HG03045 (cell line): ENCODE data around the gene SGPL1.
A peak's percentile ranks its signal among the peaks of the same experiment; 100 is the strongest.

Experiments used
- ATAC-seq: cut with Tn5 transposase; IDR thresholded peaks from one replicate; pipeline ENCODE4 v1.9.1; 2021; ENCODE audit warnings: mild to moderate bottlenecking, moderate library complexity; ENCODE audit not compliant: unreplicated experiment

The SGPL1 gene

DNA sequence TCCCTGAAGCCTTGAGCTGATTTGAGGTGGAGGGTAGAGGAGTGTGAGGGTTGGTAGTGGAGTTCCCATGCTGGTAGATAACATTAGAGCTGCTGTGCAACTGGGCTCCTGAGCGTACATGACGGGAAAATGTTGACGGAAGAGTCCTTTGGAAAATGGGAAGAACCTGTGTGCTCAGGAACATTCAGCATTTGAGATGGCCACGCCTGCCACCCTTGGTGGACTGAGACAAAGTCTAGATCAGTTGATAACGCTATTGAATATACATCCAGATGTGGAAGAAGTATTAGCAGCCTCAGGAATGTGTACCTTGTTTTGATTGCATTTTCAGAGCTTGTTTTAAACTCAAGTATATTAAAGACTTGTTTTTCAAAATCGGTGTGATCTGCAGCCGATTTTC, 56.5 kb downstream of the SGPL1 start:
- no peak for ATAC-seq

DNA sequence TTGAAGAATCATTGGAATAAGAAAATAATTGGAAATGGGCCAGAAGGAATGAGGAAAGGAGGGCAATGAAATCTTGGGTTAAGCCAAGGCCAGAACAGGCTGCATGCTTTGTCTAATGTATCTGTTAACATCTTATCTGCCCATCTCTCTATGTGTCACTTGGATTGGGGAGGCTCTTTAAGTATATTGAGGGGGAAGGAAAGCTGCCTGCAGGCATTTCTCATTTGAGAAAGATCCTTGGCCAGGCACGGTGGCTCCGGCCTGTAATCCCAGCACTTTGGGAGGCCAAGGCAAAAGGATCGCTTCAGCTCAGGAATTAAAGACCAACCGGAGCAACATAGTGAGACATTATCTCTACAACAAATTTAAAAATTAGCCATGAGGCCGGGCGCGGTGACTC, 58.3 kb downstream of the SGPL1 start:
- ATAC-seq: no peak

DNA sequence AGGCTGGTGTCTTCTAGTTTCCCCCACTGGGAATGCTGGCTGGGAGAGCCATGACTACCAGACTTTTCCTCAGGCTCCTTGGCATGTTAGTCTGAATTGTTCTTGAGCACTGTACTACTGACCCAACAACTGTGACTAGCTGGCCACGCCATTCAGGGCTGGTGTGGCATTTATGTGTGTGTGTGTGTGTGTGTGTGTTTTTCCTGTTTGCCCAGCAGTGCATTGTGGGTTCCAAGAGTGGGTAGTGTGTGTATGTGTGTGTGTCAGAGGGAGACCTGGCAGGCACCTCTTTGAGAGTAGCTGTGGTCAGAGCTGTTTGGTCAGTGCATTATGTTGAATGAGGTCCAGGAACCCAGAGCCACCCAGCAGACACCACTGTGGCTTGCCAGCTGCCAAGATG, 63.5 kb downstream of the SGPL1 start:
- ATAC-seq: no peak

DNA sequence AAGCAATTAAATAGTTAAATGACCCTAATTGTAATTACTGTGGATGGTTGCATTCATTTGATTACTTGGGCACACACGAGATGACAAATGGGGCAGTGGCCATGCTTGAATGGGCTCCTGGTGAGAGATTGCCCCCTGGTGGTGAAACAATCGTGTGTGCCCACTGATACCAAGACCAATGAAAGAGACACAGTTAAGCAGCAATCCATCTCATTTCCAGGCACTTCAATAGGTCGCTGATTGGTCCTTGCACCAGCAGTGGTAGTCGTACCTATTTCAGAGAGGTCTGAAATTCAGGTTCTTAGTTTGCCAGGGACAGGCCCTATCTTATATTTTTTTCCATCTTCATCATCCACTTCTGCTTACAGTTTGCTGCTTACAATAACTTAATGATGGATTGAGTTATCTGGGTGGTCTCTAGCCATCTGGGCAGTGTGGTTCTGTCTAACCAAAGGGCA, 64.4 kb downstream of the SGPL1 start:
- ATAC-seq: no peak

DNA sequence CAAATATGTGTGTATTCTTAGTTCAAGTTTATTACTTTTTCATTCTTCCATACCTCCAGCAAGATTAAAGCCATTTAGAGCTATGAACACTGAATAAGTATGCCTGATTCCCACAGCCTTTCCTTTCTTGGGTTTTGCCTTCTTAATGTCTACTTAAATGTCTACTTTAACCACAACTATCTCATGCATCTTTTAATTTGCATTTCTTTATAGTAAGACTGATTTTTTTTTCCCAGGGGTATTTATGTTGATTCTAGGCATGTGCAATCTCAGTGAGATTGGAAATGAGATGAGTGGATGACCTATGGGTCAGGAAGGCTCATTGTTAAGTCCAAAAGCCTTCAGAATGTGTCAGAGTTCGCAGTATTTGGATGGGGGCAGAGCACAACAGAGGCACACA, 69.0 kb downstream of the SGPL1 start:
- ATAC-seq: no peak

DNA sequence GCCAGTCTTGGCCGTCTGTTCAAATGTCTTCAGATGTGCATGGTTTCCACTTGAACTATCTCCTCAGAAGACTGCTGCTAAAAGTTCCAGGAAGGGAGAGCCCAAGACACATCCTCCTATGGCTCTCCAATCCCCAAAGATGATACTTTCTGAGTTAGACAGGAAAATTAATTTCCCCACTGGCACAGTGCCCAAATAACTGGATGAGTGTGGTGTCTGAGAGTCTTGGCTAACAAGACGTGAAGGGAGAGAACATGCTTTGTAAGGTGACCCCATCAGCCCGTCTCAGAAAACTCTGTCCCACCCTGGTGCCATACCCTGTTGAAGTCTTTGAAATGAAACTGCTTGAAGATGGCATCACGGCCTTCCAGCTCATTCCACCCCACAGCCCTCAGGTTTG, 69.7 kb downstream of the SGPL1 start:
- no peak for ATAC-seq

DNA sequence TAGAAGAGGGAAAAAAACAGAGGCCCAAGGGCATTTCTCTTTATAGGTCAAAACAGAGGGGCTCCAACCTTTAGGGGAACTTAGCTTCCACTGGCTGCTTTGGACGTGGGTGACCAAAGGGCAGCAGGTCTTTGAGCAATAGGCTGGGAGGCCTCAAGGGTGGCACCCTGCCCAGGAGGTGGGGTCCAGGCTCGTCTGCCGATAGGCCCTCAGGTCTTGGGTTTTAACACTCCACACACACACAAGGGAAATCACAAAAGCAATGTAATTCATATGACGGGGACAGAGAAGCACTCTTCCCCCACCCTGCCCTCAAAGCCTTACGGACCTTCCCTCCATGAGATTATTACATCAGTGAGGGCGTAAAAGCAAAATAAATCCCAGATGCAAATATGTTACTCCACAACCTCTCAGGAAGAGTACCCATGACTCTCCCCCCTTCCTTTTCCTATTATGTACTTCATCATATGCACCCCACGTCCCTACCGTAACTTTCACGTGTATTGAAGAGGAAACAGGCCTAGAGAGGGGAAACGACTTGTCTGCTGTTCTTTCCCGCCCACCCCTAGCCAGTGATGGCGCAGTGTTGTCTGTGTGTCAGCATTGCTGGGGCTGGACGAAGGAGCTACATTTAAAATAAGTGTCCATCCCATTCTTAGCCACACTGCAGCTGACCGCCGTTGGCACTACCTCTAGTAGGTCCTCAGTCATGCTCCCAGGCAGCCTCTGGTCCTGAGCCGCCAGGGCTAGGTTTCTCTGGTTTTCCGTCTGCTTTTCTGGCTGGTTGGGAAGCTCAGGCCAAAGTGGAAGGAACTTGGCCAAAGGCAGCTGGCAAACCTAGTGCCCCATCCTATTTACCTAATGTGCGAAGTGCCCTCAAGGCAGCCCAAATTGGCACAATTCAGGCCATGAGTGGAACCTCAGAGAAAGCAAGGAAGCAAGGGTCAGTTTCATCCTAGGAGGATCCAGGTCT, 70.5 kb downstream of the SGPL1 start:
- ATAC-seq: no peak

DNA sequence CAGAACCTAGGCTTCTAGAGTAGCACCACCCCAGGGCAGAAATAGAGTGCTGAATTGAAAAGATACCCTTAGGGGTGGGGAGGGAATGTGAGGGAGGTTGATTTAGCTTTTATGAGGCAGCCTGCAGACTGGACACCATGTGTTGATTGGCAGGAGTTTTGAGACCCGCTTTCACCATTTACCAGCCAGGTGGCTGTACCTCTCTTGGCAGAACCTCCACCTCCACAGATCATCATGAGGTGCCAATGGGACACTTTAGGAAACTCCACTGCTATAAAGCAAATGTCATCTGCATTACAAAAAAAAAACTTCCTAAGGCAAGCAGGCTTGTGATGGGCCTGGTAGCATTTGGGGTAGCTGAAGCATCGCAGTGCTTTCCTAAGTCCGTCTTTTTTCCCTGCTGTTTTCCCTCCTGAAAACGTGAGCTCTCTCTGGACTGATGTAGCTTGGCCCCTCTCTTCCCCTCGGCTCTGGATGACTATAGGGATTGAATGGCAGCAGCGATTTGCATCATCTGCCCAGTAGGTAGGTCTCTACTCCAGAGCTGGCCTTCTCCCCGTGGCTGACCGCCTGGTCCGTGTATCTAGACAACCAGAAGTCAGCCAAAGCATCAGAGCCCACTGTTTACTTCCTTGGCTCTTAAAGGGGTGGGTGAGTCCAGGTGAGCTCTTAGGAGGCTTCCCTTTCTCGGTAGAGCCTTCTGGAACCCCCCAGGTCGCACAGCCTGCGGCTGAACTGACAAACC, 71.3 kb downstream of the SGPL1 start:
- ATAC-seq: no peak

DNA sequence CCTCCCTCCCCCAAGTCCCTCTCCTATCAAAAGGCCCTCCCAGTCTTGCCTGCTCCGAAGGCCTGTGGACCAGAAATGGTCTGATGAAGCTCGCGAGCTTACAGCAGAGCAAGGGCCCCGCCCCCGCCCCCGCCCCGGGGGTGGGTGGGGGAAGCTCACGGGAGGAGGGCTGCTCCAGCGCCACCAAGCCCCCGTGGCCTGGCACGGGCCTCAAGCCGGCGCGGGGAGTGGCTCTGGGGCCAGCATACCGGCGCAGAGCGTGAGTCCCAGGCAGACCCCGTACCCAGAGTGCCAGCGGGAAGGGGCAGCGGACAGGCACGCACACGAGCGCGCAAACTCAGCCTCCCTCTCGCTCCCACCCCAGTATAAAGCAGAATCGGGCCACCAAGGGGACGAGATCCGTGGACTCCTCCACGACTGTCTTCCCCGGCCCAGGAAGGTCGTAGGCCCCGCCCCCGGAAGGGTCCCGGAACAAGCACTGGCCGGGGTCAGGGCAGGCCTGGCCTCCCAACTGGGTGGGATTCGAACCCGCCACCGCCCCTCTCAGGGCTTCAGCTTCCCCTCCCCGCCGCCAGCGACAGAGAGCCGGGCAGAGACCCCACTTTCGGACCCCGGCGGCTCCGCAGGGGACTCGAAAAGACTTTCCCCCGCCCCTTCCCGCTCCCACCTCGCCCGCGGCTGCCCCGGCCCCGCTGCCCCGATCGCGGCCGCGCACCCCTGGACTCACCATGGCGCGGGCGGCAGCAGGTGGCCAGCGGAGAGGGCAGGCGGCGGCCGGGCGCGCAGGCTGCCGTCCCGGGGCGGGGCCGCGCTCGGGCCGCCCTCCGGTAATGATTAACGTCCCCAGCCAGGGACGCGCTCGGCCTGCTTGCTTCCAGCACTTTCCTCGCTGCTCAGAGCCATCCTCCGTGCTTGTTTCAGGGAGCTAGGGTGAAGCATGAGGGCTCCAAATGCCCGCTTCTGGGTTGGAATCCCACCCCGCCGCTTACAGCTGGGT, 72.4 kb downstream of the SGPL1 start, which contains the start of gene PCBD1:
TSS of gene PCBD1 (minus strand) at position 762 of the 997 bp plus-strand sequence. CDS start at position 730, 32 bp downstream.
- ATAC-seq: peak; percentile 71

DNA sequence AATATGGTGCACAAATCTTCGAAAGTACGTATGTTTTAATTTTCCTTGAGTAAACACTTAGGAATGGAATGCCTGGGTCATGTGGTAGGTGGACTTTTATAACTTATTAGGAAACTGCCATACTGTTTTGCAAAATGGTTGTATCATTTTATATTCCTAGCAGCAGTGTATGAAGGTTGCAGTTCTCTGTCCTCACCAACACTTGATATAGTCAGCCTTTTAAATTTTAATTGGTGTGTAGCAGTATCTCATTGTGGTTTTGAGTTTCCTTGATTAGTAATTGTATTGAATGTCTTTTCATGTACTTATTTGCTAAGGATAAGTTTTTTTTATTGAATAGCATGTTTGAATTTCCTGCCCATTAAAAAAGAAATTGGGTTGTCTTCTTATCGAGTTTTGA, 73.5 kb downstream of the SGPL1 start:
- ATAC-seq: no peak

DNA sequence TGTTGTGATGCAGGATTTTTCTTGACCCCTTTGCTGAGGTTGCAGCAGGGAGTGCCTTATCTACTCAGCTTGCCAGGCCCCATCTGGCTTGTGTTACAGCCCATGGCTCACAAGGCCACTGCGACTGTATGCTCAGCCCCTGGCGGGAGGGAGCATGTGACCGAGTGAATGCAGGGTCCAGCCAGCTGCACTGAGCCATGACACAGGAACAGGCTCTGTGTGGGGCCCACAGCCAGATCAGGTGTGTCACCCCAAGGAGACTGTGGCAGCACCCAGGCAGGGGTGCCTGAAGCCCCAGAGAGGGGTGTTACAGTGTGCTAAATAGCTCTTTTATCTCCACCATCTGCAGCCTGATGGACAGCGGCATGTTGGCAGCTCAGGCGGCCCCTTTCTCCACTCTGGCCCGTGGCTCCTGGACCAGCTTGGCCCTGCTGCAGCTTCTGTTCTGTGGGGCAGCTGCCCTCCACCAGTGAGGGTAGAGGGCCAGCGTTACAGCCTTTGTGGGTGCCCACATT, 75.2 kb downstream of the SGPL1 start:
- ATAC-seq: no peak

DNA sequence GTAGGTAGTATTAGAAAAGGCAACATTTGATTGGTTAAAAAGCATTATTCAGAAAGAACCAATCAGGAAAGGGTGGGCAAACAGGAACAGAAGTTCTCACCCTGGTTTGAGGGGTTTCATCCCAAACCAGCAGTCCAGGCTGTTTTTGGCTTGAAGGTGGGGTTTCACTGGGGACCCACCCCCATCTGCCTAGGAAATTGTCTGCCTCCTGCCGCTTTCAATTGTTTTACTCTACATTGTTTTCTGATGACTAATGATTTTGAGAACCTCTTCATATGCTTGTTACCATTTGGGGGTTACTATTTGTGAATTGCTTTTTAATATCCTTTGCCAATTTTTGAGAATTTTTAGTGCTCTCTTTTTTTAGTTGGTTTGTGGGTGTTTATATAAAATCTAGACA, 75.9 kb downstream of the SGPL1 start:
- no peak for ATAC-seq

DNA sequence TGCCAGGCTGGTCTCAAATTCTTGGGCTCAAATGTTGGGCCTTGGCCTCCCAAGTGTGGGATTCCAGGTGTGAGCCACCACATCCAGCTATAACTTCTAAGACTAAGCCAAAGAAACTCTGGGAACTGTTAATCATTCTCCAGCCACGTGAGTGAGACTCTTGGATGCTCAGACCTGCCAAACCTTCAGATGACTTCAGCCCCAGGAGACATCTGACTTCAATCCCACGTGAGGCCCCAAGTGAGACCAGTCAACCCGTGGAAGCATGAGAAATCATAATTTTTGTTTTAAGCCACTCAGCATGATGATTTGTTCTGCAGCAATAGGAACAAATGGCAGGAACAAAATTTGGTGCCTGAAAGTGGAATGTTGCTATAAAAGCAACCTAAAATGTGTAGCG, 76.9 kb downstream of the SGPL1 start:
- ATAC-seq: no peak

DNA sequence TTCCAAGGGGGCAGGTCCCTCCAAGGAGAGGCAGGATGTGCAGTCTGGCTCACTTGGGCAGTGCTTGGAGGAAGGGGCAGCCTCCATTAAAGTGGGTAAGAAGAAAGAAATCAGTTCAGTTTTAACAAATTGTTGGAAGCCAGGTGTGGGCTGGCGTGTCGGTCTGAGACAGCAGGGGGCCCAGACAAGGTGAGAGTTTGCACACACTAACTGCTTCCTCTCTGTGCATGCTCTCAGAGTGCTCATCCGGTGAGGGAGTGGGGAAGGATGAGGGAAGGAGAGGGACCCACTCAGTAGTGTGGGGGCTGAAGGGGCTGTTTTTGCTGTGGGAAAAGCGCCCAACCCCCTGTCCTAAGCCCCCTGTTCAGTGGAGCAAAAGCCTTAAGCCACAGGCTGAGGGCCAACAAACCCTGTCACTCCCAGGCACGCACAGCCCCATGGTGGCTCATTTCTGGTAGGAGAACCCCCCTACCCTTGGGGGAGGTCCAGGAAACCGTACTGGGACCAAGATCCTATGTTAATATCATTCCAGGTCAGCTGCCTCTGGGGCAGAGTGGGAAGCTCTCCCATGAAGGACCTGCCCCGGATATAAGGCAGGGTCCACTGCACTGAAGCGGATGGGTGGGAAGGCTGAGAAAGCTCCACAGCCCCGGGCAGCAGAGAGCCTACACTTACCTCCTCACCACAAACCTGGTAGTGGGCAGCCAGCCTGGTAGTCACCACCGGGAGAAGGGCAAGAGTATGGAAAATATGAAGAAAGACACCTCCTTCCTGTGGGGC, 77.7 kb downstream of the SGPL1 start:
- ATAC-seq: no peak

DNA sequence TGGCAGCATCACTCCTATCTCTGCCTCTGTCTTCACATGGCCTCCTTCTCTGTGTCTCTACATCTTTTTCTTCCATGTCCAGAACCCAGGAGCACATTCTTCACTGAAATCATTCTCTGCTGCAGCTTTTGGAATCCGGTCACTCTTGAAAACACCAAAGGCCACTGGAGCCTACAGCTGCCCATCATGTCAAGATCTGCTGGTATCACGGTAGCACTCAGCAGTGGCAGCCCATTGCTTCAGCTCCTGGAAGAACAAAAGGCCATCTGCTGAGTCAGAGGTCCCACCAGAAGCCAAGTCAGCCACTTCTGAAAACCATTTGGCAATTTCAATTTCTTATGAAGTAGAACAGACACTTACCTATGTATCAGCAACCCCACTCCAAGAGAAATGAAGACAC, 78.7 kb downstream of the SGPL1 start:
- ATAC-seq: no peak

DNA sequence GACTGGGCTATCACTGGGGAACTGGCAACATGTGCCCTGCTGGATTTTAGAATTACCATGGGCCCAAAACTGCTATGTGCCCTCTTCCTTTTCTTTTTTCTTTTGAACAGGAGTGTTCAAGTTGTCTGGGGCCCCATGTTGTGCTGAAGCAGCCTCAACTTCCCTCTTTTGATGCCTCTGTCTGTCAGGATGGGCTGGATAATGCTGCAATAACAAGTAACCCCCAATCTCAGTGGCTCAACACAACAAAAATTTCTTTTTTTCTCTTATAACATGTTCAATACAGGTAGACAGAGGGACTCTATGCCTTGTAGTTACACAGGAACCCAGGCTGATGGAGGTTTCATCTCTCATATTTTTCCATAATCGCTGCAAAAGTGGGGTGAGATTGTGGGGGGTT, 80.8 kb downstream of the SGPL1 start:
- no peak for ATAC-seq

DNA sequence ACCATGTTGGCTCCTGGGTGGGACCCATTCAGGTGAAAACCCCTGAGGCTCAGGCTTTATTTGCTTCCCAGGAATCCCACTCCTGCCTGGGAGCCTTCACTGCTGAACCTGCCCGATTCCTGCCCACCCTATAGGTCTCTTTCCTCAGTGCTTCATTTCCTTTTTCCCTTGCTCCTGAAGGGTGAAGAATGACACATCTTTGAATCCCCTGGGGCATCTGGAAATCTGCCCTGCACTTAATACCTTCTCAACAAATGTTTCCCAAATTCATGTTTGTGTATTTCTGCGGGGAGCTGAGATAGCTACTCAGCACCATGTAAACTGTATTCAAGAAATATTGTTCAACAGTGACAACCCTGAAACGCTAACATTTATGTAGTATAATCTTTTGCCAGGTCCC, 82.9 kb downstream of the SGPL1 start:
- no peak for ATAC-seq

DNA sequence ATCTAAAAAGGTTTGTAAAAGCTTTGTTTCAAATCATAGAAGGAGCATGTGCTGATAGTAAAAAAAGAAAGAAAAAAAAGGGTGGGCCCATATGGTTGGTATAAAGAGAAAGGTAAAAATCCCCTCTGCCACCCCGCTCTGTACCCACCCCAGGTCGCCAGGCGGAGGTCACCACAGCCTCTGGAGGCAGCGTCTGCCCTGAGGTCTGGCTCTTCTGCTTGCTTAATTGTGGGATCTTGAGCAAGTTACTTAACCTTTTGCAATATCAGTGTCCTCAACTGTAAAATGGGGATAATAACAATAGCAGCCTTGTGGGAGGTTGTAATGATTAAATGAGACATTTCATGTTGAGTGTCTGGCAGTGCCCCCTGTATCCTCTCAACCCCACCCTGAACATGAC, 83.3 kb downstream of the SGPL1 start:
- ATAC-seq: no peak

DNA sequence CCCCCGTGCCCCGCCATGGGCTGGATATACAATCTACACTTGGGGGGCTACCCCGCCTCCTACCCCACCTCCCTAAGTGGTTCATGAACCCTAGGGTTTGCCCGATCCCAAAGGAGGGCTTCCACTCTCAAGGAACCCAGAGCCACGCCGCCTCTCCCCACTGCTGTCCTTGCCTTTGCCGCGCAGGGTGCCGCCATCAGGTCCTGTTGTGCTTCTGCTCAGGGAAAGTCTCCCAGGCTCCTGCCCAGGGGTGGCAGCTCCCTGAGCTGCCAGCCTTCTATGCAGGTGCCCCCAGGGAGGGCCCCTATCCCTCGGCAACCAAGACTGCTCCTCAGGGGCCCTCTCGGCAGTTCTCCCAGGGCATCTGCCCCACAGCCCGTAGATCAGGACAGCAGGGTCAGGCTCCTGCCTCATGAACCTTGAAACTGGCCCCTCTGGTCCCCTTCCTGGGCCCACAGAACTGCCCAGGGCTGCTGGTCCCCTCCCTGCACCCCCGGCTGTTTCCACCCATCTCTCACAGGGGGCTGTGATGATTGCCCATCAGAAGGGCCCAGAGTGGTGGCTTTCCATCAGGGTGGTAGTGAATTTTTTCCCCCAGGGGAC, 85.6 kb downstream of the SGPL1 start:
- no peak for ATAC-seq
